SK-N-SH (cell line): Measurements from ENCODE around the gene C1orf210. TPM values are rescaled to one million over a fixed set of nuclear protein-coding genes. Genes with fewer than 3 reads are reported as not detected.

Experiments
- CTCF ChIA-PET: fragments of 300-600, 350-600 bp; formaldehyde crosslinking; extraction: SDS; loops from one replicate; lab custom pipeline; 2021; lab: Yijun Ruan, JAX
- POLR2A ChIA-PET: fragments of 350-600 bp; sonication (Branson Sonifier 250); formaldehyde crosslinking; extraction: SDS; loops from one replicate; lab custom pipeline; 2020; ENCODE audit warnings: antibody characterized with exemption, inconsistent platforms; lab: Yijun Ruan, JAX
- DNase-seq: peaks from one replicate; pipeline ENCODE4 v3.0.0; 2012
- H2AFZ ChIP-seq: fragments of 200-600 bp; sonication (generic); 2 replicates; pipeline ENCODE4 v1.8.1; 2016; ENCODE audit warnings: antibody characterized with exemption, mild to moderate bottlenecking, low read depth
- H3F3A ChIP-seq: fragments of 200-600 bp; sonication (generic); replicated peaks from 2 replicates; pipeline ENCODE3; 2016; ENCODE audit warnings: antibody characterized with exemption, mild to moderate bottlenecking; ENCODE audit not compliant: insufficient read depth
- H3K27ac ChIP-seq, 2 experiments: fragments of 200-500 bp in 1 of 2; fragments of 200-600 bp in 1 of 2; sonication (Bioruptor generic) in 1 of 2; sonication (generic), shearing (Covaris generic) in 1 of 2; 2 replicates each; pipeline versions ENCODE4 v1.5.1 to v1.6.1; 2014 to 2016; ENCODE audit warnings: low read depth in 2 of 2, inconsistent platforms in 1 of 2, low read length in 1 of 2, mild to moderate bottlenecking in 1 of 2, mixed read lengths in 1 of 2
- H3K27me3 ChIP-seq: fragments of 200-600 bp; sonication (generic), shearing (Covaris generic); 2 replicates; pipeline ENCODE4 v1.6.1; 2016; ENCODE audit warnings: mixed run types; ENCODE audit not compliant: insufficient read depth
- H3K36me3 ChIP-seq, 2 experiments: fragments of 200-500 bp in 1 of 2; fragments of 200-600 bp in 1 of 2; sonication (Bioruptor generic) in 1 of 2; sonication (generic) in 1 of 2; replicated peaks in 1 of 2; 2 replicates each; pipeline versions ENCODE3 to v1.5.1; 2014 to 2016; ENCODE audit warnings: low read length in 1 of 2, mild to moderate bottlenecking in 1 of 2; ENCODE audit not compliant: insufficient read depth in 2 of 2, control insufficient read depth in 1 of 2
- H3K4me1 ChIP-seq, 2 experiments: fragments of 200-500 bp in 1 of 2; fragments of 200-600 bp in 1 of 2; sonication (Bioruptor generic) in 1 of 2; sonication (generic), shearing (Covaris generic) in 1 of 2; 2 replicates each; pipeline versions ENCODE4 v1.5.1 to v1.6.1; 2014 to 2016; ENCODE audit warnings: low read depth in 1 of 2, low read length in 1 of 2, mixed run types in 1 of 2; ENCODE audit not compliant: insufficient read depth in 2 of 2, control insufficient read depth in 1 of 2
- H3K4me2 ChIP-seq: fragments of 200-600 bp; sonication (generic), shearing (Covaris generic); 2 replicates; pipeline ENCODE4 v1.6.1; 2017; ENCODE audit warnings: mixed run types
- H3K4me3 ChIP-seq, 2 experiments: fragments of 200-500 bp in 1 of 2; fragments of 200-600 bp in 1 of 2; sonication (Bioruptor generic) in 1 of 2; sonication (generic), shearing (Covaris generic) in 1 of 2; 2 replicates each; pipeline versions ENCODE4 v1.5.1 to v1.8.1; 2014 to 2016; ENCODE audit warnings: low read depth in 2 of 2, inconsistent platforms in 1 of 2, low read length in 1 of 2, mild to moderate bottlenecking in 1 of 2, mixed read lengths in 1 of 2, moderate library complexity in 1 of 2
- H3K79me2 ChIP-seq: fragments of 200-600 bp; sonication (generic); 2 replicates; pipeline ENCODE4 v1.8.1; 2017; ENCODE audit warnings: mild to moderate bottlenecking; ENCODE audit not compliant: insufficient read depth
- H3K9ac ChIP-seq: fragments of 200-600 bp; sonication (generic); 2 replicates; pipeline ENCODE4 v1.6.1; 2017; ENCODE audit warnings: mixed run types
- H3K9me2 ChIP-seq: fragments of 200-600 bp; sonication (generic); 2 replicates; pipeline ENCODE4 v1.6.1; 2017; ENCODE audit warnings: mixed run types
- H3K9me3 ChIP-seq: fragments of 200-600 bp; sonication (generic); 2 replicates; pipeline ENCODE4 v1.6.1; 2017; ENCODE audit warnings: mixed run types, mild to moderate bottlenecking, moderate library complexity
- H4K20me1 ChIP-seq: fragments of 200-600 bp; sonication (generic); 2 replicates; pipeline ENCODE4 v1.6.1; 2017; ENCODE audit warnings: mild to moderate bottlenecking, mixed run types; ENCODE audit not compliant: insufficient read depth
- CHD2 ChIP-seq: fragments of 150-350 bp; IDR thresholded peaks from 2 replicates; pipeline ENCODE4 v1.6.1; 2018; ENCODE audit warnings: low read length; ENCODE audit not compliant: partially characterized antibody
- ELF1 ChIP-seq: IDR thresholded peaks from 2 replicates; pipeline ENCODE4 v1.4.0; 2012
- FOXM1 ChIP-seq: IDR thresholded peaks from 2 replicates; pipeline ENCODE4 v1.4.0; 2012; ENCODE audit warnings: low read depth, mild to moderate bottlenecking
- GABPA ChIP-seq: IDR thresholded peaks from 2 replicates; pipeline ENCODE4 v1.4.0; 2012; ENCODE audit warnings: low read depth, mild to moderate bottlenecking
- MAX ChIP-seq: IDR thresholded peaks from 2 replicates; pipeline ENCODE4 v1.4.0; 2012; ENCODE audit warnings: low read depth
- MEF2A ChIP-seq: IDR thresholded peaks from 2 replicates; pipeline ENCODE4 v1.4.0; 2012; ENCODE audit warnings: low read depth, borderline replicate concordance
- NFIC ChIP-seq: IDR thresholded peaks from 2 replicates; pipeline ENCODE4 v1.4.0; 2012; ENCODE audit warnings: borderline replicate concordance
- PBX3 ChIP-seq: IDR thresholded peaks from 2 replicates; pipeline ENCODE4; 2012
- RAD21 ChIP-seq: IDR thresholded peaks from 2 replicates; pipeline ENCODE4 v1.6.1; 2012; ENCODE audit warnings: mild to moderate bottlenecking, low read length
- REST ChIP-seq: IDR thresholded peaks from 2 replicates; pipeline ENCODE4 v1.6.1; 2012; ENCODE audit warnings: mild to moderate bottlenecking, low read depth, low read length, moderate library complexity
- RFX5 ChIP-seq: IDR thresholded peaks from 2 replicates; pipeline ENCODE4 v1.6.1; 2012; ENCODE audit warnings: mild to moderate bottlenecking, improper control_type of control experiment, low read length
- TAF1 ChIP-seq: IDR thresholded peaks from 2 replicates; pipeline ENCODE4 v1.6.1; 2012; ENCODE audit warnings: low read depth, mild to moderate bottlenecking, low read length, moderate library complexity, borderline replicate concordance
- ZBTB33 ChIP-seq: IDR thresholded peaks from 2 replicates; pipeline ENCODE4 v1.4.0; 2012; ENCODE audit warnings: low read depth, borderline replicate concordance
- WGBS: methylation state at CpG from one replicate; pipeline ENCODE4 v1.1.6; 2017; ENCODE audit warnings: low lambda C conversion rate; 5-methylcytosine and 5-hydroxymethylcytosine counted together
- polyA plus RNA-seq, 3 experiments: library from polyadenylated mRNA; depleted of rRNA; stranded (reverse); fragments of >200 nt; gene quantifications; 2 replicates each; pipeline ENCODE4 v1.2.3, GENCODE V29; 2012

The C1orf210 gene
- polyA plus RNA-seq, 1 of the 3 experiments (the other 2 are of a cell fraction): not detected

- Histone ChIP-seq H3K27ac (no peak overlapping the region), H3K4me1 (no peaks in the 10 kb centered on the region), H3K9me3 (peaks cover 7% of the 10 kb centered on the region; the same call in 1 of the 2 replicates), H3K4me3 (no peak overlapping the region), H3K36me3 (no peaks in the 10 kb centered on the region), H2AFZ (no peak overlapping the region), H3K79me2 (no peaks in the 10 kb centered on the region)
- CTCF ChIA-PET: interaction anchor here (0.7 kb wide), 1 partner anchor 22 kb away, joined by 3 read pairs; no protein-coding TSS in a partner anchor
- WGBS: 11% methylated on average over 3 of the region's 3 CpGs
- POLR2A ChIA-PET: no interaction called here
- TF ChIP-seq TAF1: no peak
- TF ChIP-seq PBX3: no peak
- no peak for TF ChIP-seq MAX
- no peak for TF ChIP-seq GABPA
- TF ChIP-seq RAD21: no peak
- TF ChIP-seq CHD2: no peak
- no peak for TF ChIP-seq ELF1
- TF ChIP-seq ZBTB33: no peak
- no peak for TF ChIP-seq FOXM1
- no peak for TF ChIP-seq NFIC
- no peak for TF ChIP-seq RFX5
- TF ChIP-seq MEF2A: no peak
- no peak for TF ChIP-seq REST
- TF ChIP-seq, all 33 proteins: peak for 0
- Histone ChIP-seq H3F3A (no peaks in the 10 kb centered on the region), H4K20me1 (no peaks in the 10 kb centered on the region), H3K9ac (no peak overlapping the region), H3K27me3 (peaks cover 5% of the 10 kb centered on the region; the same call in 1 of the 2 replicates), H3K4me2 (no peak overlapping the region), H3K9me2 (no peaks in the 10 kb centered on the region)
- DNase-seq: no peak
Observed at GRCh38 chr1:43258370-43258769, 27.0 kb downstream of the C1orf210 start.
